OCI-LY7 (cell line): ENCODE data around the gene INF2.

ENCODE experiments used
- EZH2phosphoT487 ChIP-seq: fragments of 200-600 bp; sonication (generic); IDR thresholded peaks from 2 replicates; pipeline ENCODE4 v1.6.1; 2018; ENCODE audit warnings: low read depth, borderline replicate concordance, mild to moderate bottlenecking, mixed run types, antibody characterized with exemption, low read length, moderate library complexity, mixed read lengths
- TF ChIP-seq, protein P1 (sequence below): fragments of 200-600 bp; sonication (generic); conservative IDR thresholded peaks from 2 replicates; pipeline ENCODE4 v1.5.1; 2014; ENCODE audit warnings: mild to moderate bottlenecking, antibody characterized with exemption, low read length, moderate library complexity, mixed read lengths

DNA sequence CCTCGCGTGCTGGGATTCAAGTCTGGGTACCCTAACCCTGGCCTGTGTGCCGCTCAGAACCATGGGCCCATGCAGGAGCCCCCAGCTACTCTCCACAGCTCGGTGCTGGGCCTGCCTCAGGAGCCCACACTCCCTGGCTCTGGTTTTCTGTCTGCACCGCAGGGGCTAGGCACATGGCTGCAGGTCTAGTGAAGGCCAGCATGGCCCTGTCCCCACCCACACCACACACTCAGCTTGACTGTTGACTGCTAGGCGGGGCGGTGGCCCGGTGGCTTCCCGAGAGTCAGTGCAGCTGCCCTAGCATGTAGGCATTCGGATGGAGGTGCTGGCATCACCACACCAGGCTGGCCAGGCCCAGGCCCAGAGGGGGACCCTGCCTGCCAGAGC, 7.9 kb downstream of the INF2 start:
- TF ChIP-seq, protein P1, sequence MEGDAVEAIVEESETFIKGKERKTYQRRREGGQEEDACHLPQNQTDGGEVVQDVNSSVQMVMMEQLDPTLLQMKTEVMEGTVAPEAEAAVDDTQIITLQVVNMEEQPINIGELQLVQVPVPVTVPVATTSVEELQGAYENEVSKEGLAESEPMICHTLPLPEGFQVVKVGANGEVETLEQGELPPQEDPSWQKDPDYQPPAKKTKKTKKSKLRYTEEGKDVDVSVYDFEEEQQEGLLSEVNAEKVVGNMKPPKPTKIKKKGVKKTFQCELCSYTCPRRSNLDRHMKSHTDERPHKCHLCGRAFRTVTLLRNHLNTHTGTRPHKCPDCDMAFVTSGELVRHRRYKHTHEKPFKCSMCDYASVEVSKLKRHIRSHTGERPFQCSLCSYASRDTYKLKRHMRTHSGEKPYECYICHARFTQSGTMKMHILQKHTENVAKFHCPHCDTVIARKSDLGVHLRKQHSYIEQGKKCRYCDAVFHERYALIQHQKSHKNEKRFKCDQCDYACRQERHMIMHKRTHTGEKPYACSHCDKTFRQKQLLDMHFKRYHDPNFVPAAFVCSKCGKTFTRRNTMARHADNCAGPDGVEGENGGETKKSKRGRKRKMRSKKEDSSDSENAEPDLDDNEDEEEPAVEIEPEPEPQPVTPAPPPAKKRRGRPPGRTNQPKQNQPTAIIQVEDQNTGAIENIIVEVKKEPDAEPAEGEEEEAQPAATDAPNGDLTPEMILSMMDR: no peak
- TF ChIP-seq EZH2phosphoT487: no peak
